KMS-11 (cell line): ENCODE data around the gene C2CD4B.

Experiments used
- H2AFZ ChIP-seq: fragments of 200-600 bp; sonication (generic); 2 replicates; pipeline ENCODE4 v1.6.1; 2016; ENCODE audit warnings: antibody characterized with exemption, mixed run types, low read depth
- H3K27ac ChIP-seq: fragments of 200-600 bp; sonication (generic); 2 replicates; pipeline ENCODE4 v1.6.1; 2016; ENCODE audit warnings: mild to moderate bottlenecking, mixed run types
- H3K27me3 ChIP-seq: fragments of 200-600 bp; sonication (generic); 2 replicates; pipeline ENCODE4 v1.6.1; 2017; ENCODE audit warnings: mild to moderate bottlenecking, low read depth, mixed run types, moderate library complexity; ENCODE audit not compliant: insufficient read depth
- H3K36me3 ChIP-seq: fragments of 200-600 bp; sonication (generic); 2 replicates; pipeline ENCODE4 v1.6.1; 2017; ENCODE audit warnings: mild to moderate bottlenecking, mixed run types; ENCODE audit not compliant: insufficient read depth
- H3K4me1 ChIP-seq: fragments of 200-600 bp; sonication (generic); 2 replicates; pipeline ENCODE4 v1.6.1; 2016; ENCODE audit warnings: mild to moderate bottlenecking, low read depth, mixed run types; ENCODE audit not compliant: poor library complexity, severe bottlenecking
- H3K4me2 ChIP-seq: fragments of 200-600 bp; sonication (generic); 2 replicates; pipeline ENCODE4 v1.7.0; 2016; ENCODE audit warnings: mild to moderate bottlenecking, mixed run types
- H3K4me3 ChIP-seq: fragments of 200-600 bp; sonication (generic); IDR thresholded peaks from 2 replicates; pipeline ENCODE4 v1.6.1; 2017; ENCODE audit warnings: low read depth, low read length, mixed read lengths; ENCODE audit not compliant: insufficient read depth
- H3K79me2 ChIP-seq: fragments of 200-600 bp; sonication (generic); 2 replicates; pipeline ENCODE4 v1.6.1; 2016; ENCODE audit warnings: low read depth, mixed run types; ENCODE audit not compliant: insufficient read depth
- H3K9ac ChIP-seq: fragments of 200-600 bp; sonication (generic); 2 replicates; pipeline ENCODE4 v1.6.1; 2016; ENCODE audit warnings: mild to moderate bottlenecking, mixed run types
- H4K20me1 ChIP-seq: fragments of 200-600 bp; sonication (generic); 2 replicates; pipeline ENCODE4 v1.6.1; 2016; ENCODE audit warnings: mild to moderate bottlenecking, mixed run types; ENCODE audit not compliant: insufficient read depth
- CTCF ChIP-seq: fragments of 200-600 bp; sonication (generic); conservative IDR thresholded peaks from 2 replicates; pipeline ENCODE4 v1.6.1; 2017; ENCODE audit warnings: low read depth, mild to moderate bottlenecking, antibody characterized with exemption, low read length, moderate library complexity, mixed read lengths

C2CD4B gene

GRCh38 chr15:62164396-62165103 lies 535 bp downstream of the C2CD4B start:
- Histone ChIP-seq H2AFZ (no peak overlapping the region), H3K4me2 (no peak overlapping the region), H4K20me1 (no peaks in the 10 kb centered on the region), H3K36me3 (no peaks in the 10 kb centered on the region), H3K79me2 (no peaks in the 10 kb centered on the region), H3K27me3 (no peaks in the 10 kb centered on the region), H3K9ac (no peak overlapping the region), H3K4me1 (no peaks in the 10 kb centered on the region), H3K4me3 (no peak overlapping the region), H3K27ac (no peak overlapping the region)
- TF ChIP-seq CTCF = no peak

GRCh38 chr15:62164014-62164395 lies 1.1 kb downstream of the C2CD4B start:
- no peaks in the 10 kb centered on the region for H4K20me1 ChIP-seq
- no peaks in the 10 kb centered on the region for H3K79me2 ChIP-seq
- H3K4me3 ChIP-seq = no peak overlapping the region
- no peaks in the 10 kb centered on the region for H3K36me3 ChIP-seq
- H3K27ac ChIP-seq = no peak overlapping the region
- no peak overlapping the region for H2AFZ ChIP-seq
- no peaks in the 10 kb centered on the region for H3K27me3 ChIP-seq
- no peak overlapping the region for H3K4me2 ChIP-seq
- TF ChIP-seq CTCF = no peak
- no peaks in the 10 kb centered on the region for H3K4me1 ChIP-seq
- no peak overlapping the region for H3K9ac ChIP-seq

- no peak overlapping the region for H3K9ac ChIP-seq
- no peaks in the 10 kb centered on the region for H4K20me1 ChIP-seq
- H3K4me1 ChIP-seq = no peaks in the 10 kb centered on the region
- no peaks in the 10 kb centered on the region for H3K36me3 ChIP-seq
- H3K79me2 ChIP-seq = no peaks in the 10 kb centered on the region
- no peaks in the 10 kb centered on the region for H3K27me3 ChIP-seq
- no peak for TF ChIP-seq CTCF
- H3K4me2 ChIP-seq = no peak overlapping the region
- no peak overlapping the region for H3K27ac ChIP-seq
- H2AFZ ChIP-seq = no peak overlapping the region
- H3K4me3 ChIP-seq = no peak overlapping the region
These were observed 1.6 kb downstream of the C2CD4B start for GRCh38 chr15:62163397-62164013.

GRCh38 chr15:62153228-62153627 lies 11.9 kb downstream of the C2CD4B start:
- H3K4me2 ChIP-seq = no peak overlapping the region
- no peak overlapping the region for H3K9ac ChIP-seq
- no peaks in the 10 kb centered on the region for H4K20me1 ChIP-seq
- H3K4me3 ChIP-seq = no peak overlapping the region
- no peak for TF ChIP-seq CTCF
- H3K4me1 ChIP-seq = no peaks in the 10 kb centered on the region
- no peak overlapping the region for H2AFZ ChIP-seq
- no peak overlapping the region for H3K27ac ChIP-seq
- no peaks in the 10 kb centered on the region for H3K27me3 ChIP-seq
- no peaks in the 10 kb centered on the region for H3K36me3 ChIP-seq
- H3K79me2 ChIP-seq = no peaks in the 10 kb centered on the region
